H1 (cell line): ENCODE measurements around the gene GRID1. TPM values are rescaled to one million over a fixed set of nuclear protein-coding genes. Genes with fewer than 3 reads are reported as not detected.

Source experiments
- CTCF ChIA-PET: fragments of 300-600 bp; sonication (Branson Sonifier 250); formaldehyde crosslinking; loops from one replicate; lab custom pipeline; 2021; ENCODE audit not compliant: partially characterized antibody; lab: Charles Lee
- POLR2A ChIA-PET: fragments of 300-600 bp; sonication (Branson Sonifier 250); formaldehyde crosslinking; loops from one replicate; lab custom pipeline; 2021; ENCODE audit warnings: inconsistent platforms; ENCODE audit not compliant: partially characterized antibody; lab: Charles Lee
- DNase-seq, 2 experiments: peaks; one replicate each; pipeline versions ENCODE4 v3.0.0 to v3.0.0-alpha.2; 2010 to 2022; ENCODE audit warnings: low spot score in 2 of 2, low read depth in 1 of 2, mixed read lengths in 1 of 2
- FAIRE-seq: peaks from 2 replicates; lab custom pipeline; 2011; peaks lifted over from hg19 to GRCh38; lab: Jason Lieb, UNC
- H2AFZ ChIP-seq: 2 replicates; pipeline ENCODE4 v1.8.1; 2012; ENCODE audit warnings: low read length, inconsistent platforms
- H2AK5ac ChIP-seq: 2 replicates; pipeline ENCODE4 v1.6.1; 2013; ENCODE audit warnings: low read depth, low read length
- H2BK120ac ChIP-seq: replicated peaks from 2 replicates; pipeline ENCODE3; 2013; ENCODE audit warnings: low read depth, low read length, inconsistent platforms
- H2BK12ac ChIP-seq: 2 replicates; pipeline ENCODE4 v1.6.1; 2013; ENCODE audit warnings: low read depth, low read length
- H2BK15ac ChIP-seq: 2 replicates; pipeline ENCODE4 v1.6.1; 2013; ENCODE audit warnings: low read length
- H2BK20ac ChIP-seq: 2 replicates; pipeline ENCODE4 v1.6.1; 2013; ENCODE audit warnings: low read length
- H2BK5ac ChIP-seq: 2 replicates; pipeline ENCODE4 v1.6.1; 2013; ENCODE audit warnings: low read depth, low read length
- H3K14ac ChIP-seq: 2 replicates; pipeline ENCODE4 v1.6.1; 2013; ENCODE audit warnings: inconsistent platforms; ENCODE audit not compliant: insufficient read length
- H3K18ac ChIP-seq: 2 replicates; pipeline ENCODE4 v1.6.1; 2013; ENCODE audit warnings: low read length; ENCODE audit errors: extremely low read depth
- H3K23ac ChIP-seq: 2 replicates; pipeline ENCODE4 v1.6.1; 2013; ENCODE audit warnings: inconsistent platforms; ENCODE audit not compliant: insufficient read length
- H3K23me2 ChIP-seq: 2 replicates; pipeline ENCODE4 v1.6.1; 2013; ENCODE audit warnings: low read depth, low read length
- H3K27ac ChIP-seq: 2 replicates; pipeline ENCODE4 v1.6.1; 2011; ENCODE audit warnings: low read depth, low read length, inconsistent platforms
- H3K27me3 ChIP-seq, 4 experiments: replicated peaks in 1 of 4; 1 replicate in 1 of 4; 2 replicates in 3 of 4; pipeline versions ENCODE4 v1.6.1 to v1.8.1; 2011 to 2013; ENCODE audit warnings: low read length in 3 of 4, mild to moderate bottlenecking in 3 of 4, inconsistent platforms in 2 of 4, mixed read lengths in 2 of 4, moderate library complexity in 1 of 4; ENCODE audit not compliant: control insufficient read depth in 3 of 4, insufficient read depth in 3 of 4; ENCODE audit errors: extremely low read depth in 1 of 4
- H3K36me3 ChIP-seq, 4 experiments: 2 replicates each; pipeline versions ENCODE4 v1.6.1 to v1.8.1; 2011 to 2013; ENCODE audit warnings: mild to moderate bottlenecking in 4 of 4, low read length in 3 of 4, moderate library complexity in 2 of 4, control low read depth in 1 of 4, inconsistent platforms in 1 of 4; ENCODE audit not compliant: insufficient read depth in 4 of 4, control insufficient read depth in 2 of 4
- H3K4ac ChIP-seq: replicated peaks from 2 replicates; pipeline ENCODE3; 2013; ENCODE audit warnings: low read length, low read depth, mixed read lengths, inconsistent platforms; ENCODE audit not compliant: insufficient read length
- H3K4me1 ChIP-seq, 4 experiments: replicated peaks in 1 of 4; 1 replicate in 1 of 4; 2 replicates in 3 of 4; pipeline versions ENCODE4 v1.6.1 to v1.8.1; 2011 to 2013; ENCODE audit warnings: low read length in 3 of 4, inconsistent platforms in 2 of 4, mixed read lengths in 1 of 4; ENCODE audit not compliant: insufficient read depth in 4 of 4, control insufficient read depth in 3 of 4
- H3K4me2 ChIP-seq, 2 experiments: 2 replicates each; pipeline versions ENCODE4 v1.6.1 to v1.8.1; 2011 to 2013; ENCODE audit warnings: low read depth in 2 of 2, low read length in 2 of 2, control low read depth in 1 of 2, inconsistent platforms in 1 of 2, mild to moderate bottlenecking in 1 of 2; ENCODE audit not compliant: insufficient read depth in 1 of 2
- H3K4me3 ChIP-seq, 4 experiments: fragments of 200-600, 300-600 bp in 1 of 4; sonication (generic), shearing (Covaris generic), sonication (Bioruptor Twin) in 1 of 4; 2 replicates each; pipeline versions ENCODE4 v1.5.1 to v1.8.1; 2011 to 2016; ENCODE audit warnings: low read length in 4 of 4, low read depth in 3 of 4, control low read depth in 2 of 4, inconsistent platforms in 2 of 4, mild to moderate bottlenecking in 2 of 4, mixed read lengths in 1 of 4, moderate library complexity in 1 of 4; ENCODE audit not compliant: insufficient read depth in 2 of 4; ENCODE audit errors: extremely low read depth in 1 of 4
- H3K56ac ChIP-seq: replicated peaks from 2 replicates; pipeline ENCODE3; 2013; ENCODE audit warnings: low read depth, mild to moderate bottlenecking, mixed read lengths, low read length, inconsistent platforms; ENCODE audit not compliant: insufficient read length
- H3K79me1 ChIP-seq: 2 replicates; pipeline ENCODE4 v1.6.1; 2013; ENCODE audit warnings: low read depth, low read length, control low read depth
- H3K79me2 ChIP-seq, 2 experiments: 2 replicates each; pipeline versions ENCODE4 v1.6.1 to v1.8.1; 2012 to 2013; ENCODE audit warnings: low read length in 2 of 2, mild to moderate bottlenecking in 2 of 2, inconsistent platforms in 1 of 2; ENCODE audit not compliant: insufficient read depth in 2 of 2, control insufficient read depth in 1 of 2
- H3K9ac ChIP-seq, 4 experiments: replicated peaks in 1 of 4; 1 replicate in 1 of 4; 2 replicates in 3 of 4; pipeline versions ENCODE4 v1.6.1 to v1.8.1; 2011 to 2013; ENCODE audit warnings: low read depth in 3 of 4, low read length in 3 of 4, control low read depth in 2 of 4, mild to moderate bottlenecking in 2 of 4, moderate library complexity in 2 of 4, inconsistent platforms in 1 of 4; ENCODE audit errors: extremely low read depth in 1 of 4
- H3K9me3 ChIP-seq, 2 experiments: 2 replicates each; pipeline versions ENCODE4 v1.6.1 to v1.8.1; 2012 to 2013; ENCODE audit warnings: mild to moderate bottlenecking in 2 of 2, moderate library complexity in 2 of 2, control low read depth in 1 of 2, inconsistent platforms in 1 of 2, low read depth in 1 of 2, low read length in 1 of 2, mixed read lengths in 1 of 2; ENCODE audit not compliant: insufficient read depth in 2 of 2
- H4K20me1 ChIP-seq, 2 experiments: replicated peaks in 1 of 2; 2 replicates each; pipeline versions ENCODE3 to v1.8.1; 2011 to 2013; ENCODE audit warnings: inconsistent platforms in 2 of 2, low read length in 2 of 2, mild to moderate bottlenecking in 1 of 2; ENCODE audit not compliant: insufficient read depth in 2 of 2, control insufficient read depth in 1 of 2
- H4K5ac ChIP-seq: 2 replicates; pipeline ENCODE4 v1.6.1; 2013; ENCODE audit warnings: low read length, low read depth, mixed read lengths, inconsistent platforms; ENCODE audit not compliant: insufficient read length
- H4K8ac ChIP-seq: 2 replicates; pipeline ENCODE4 v1.8.0; 2013; ENCODE audit warnings: mild to moderate bottlenecking, moderate library complexity, low read length, inconsistent platforms; ENCODE audit not compliant: insufficient read depth; ENCODE audit errors: extremely low read depth
- H4K91ac ChIP-seq: replicated peaks from 2 replicates; pipeline ENCODE3; 2013; ENCODE audit warnings: low read length, mixed read lengths, inconsistent platforms; ENCODE audit not compliant: insufficient read length
- BACH1 ChIP-seq: IDR thresholded peaks from 2 replicates; pipeline ENCODE4 v1.6.1; 2012; ENCODE audit warnings: low read length, improper control_type of control experiment
- E2F6 ChIP-seq: IDR thresholded peaks from 2 replicates; pipeline ENCODE4 v1.6.1; 2012; ENCODE audit warnings: inconsistent platforms
- GABPA ChIP-seq: IDR thresholded peaks from 2 replicates; pipeline ENCODE4 v1.6.1; 2011; ENCODE audit warnings: mild to moderate bottlenecking, low read length, moderate library complexity, borderline replicate concordance; ENCODE audit not compliant: insufficient read depth
- POLR2A ChIP-seq, 2 experiments: IDR thresholded peaks; 1 replicate in 1 of 2; 2 replicates in 1 of 2; pipeline ENCODE4 v1.6.1; 2011; ENCODE audit warnings: low read depth in 2 of 2, low read length in 2 of 2, mild to moderate bottlenecking in 2 of 2; ENCODE audit errors: control extremely low read depth in 1 of 2
- WGBS, 2 experiments: shearing (Covaris generic) in 1 of 2; methylation state at CpG; one replicate each; pipeline versions ENCODE4 v1.1.6 to v1.1.7; 2013 to 2015; ENCODE audit warnings: low lambda C conversion rate in 2 of 2, mixed read lengths in 2 of 2, inconsistent platforms in 1 of 2, low coverage in 1 of 2, missing lambda C conversion rate in 1 of 2; ENCODE audit not compliant: insufficient replicate concordance in 2 of 2, insufficient coverage in 1 of 2, insufficient read length in 1 of 2; ENCODE audit errors: extremely low coverage in 1 of 2, missing lambda C conversion rate in 1 of 2; 5-methylcytosine and 5-hydroxymethylcytosine counted together
- polyA plus RNA-seq, 7 experiments: library from polyadenylated mRNA; depleted of rRNA in 3 of 7; stranded (reverse) in 5 of 7; unstranded in 2 of 7; fragments of >200 nt in 5 of 7; fragments of 200-250 nt in 2 of 7; gene quantifications; 1 replicate in 5 of 7; 2 replicates in 1 of 7; 4 replicates in 1 of 7; pipeline versions ENCODE4 v1.2.1 to v1.2.3, GENCODE V29; 2011 to 2013; ENCODE audit warnings: missing spikeins in 2 of 7, mixed read lengths in 2 of 7
- total RNA-seq: library from RNA; stranded (reverse); fragmentation: NEBNext Ultra II Directional; extraction: Animal tissue kit (Norgen Biotek cat#: 25700); gene quantifications from 2 replicates; pipeline ENCODE4 v1.2.1, GENCODE V29; 2021

The GRID1 gene
- total and polyA plus RNA-seq, 2 of the 8 experiments (the other 6 are each of a cell fraction or from before 2014, with no cell fraction given), result 0.22 to 0.30 TPM

- Histone ChIP-seq H3K23ac (no peak overlapping the region), H3K23me2 (peaks cover 4% of the 10 kb centered on the region; the same call in 1 of the 2 replicates), H3K36me3 (no peaks in the 10 kb centered on the region), H3K4ac (no peak overlapping the region), H4K91ac (no peak overlapping the region), H3K4me2 (no peak overlapping the region), H2BK12ac (no peak overlapping the region), H4K8ac (peak overlapping the region; percentile 11), H3K27me3 (no peaks in the 10 kb centered on the region), H3K4me1 (0 out of 7 replicates have a peak, but pooled peaks cover 0 to 5% (median 0%) of the 10 kb centered on the region in 4 experiments), H2BK5ac (no peak overlapping the region), H3K27ac (no peak overlapping the region), H2BK120ac (no peak overlapping the region), H3K9me3 (no peaks in the 10 kb centered on the region; a peak in 2 of 4 replicates), H3K18ac (no peak overlapping the region), H3K4me3 (no peak overlapping the region), H2AFZ (no peak overlapping the region), H3K56ac (no peak overlapping the region), H3K79me2 (no peaks in the 10 kb centered on the region), H3K79me1 (no peaks in the 10 kb centered on the region), H2BK15ac (no peak overlapping the region), H3K9ac (no peak overlapping the region), H2BK20ac (no peak overlapping the region), H2AK5ac (no peak overlapping the region), H3K14ac (no peak overlapping the region), H4K5ac (no peak overlapping the region), H4K20me1 (peaks cover 0 to 4% of the 10 kb centered on the region in 2 experiments)
- no peak for FAIRE-seq
- POLR2A ChIA-PET, result interaction anchor here (2.0 kb wide), 1 partner anchor 12 kb away, joined by 4 read pairs; no protein-coding TSS in a partner anchor
- 82% methylated on average over 16 of the region's 16 CpGs; no CpG with 5 or more reads in 1 of the 2 experiments for WGBS, 2 experiments
- no peak for DNase-seq
- CTCF ChIA-PET, result interaction anchor here (0.9 to 1.5 kb wide), 3 partner anchors 8 to 105 kb away, joined by 3 to 4 read pairs (median 3); no protein-coding TSS in a partner anchor
- TF ChIP-seq GABPA (no peak), E2F6 (peak; percentile 28; the same call in 1 of the 2 replicates), BACH1 (no peak), POLR2A (IDR thresholded peaks at IDR 0.05; ENCODE audit: control extremely low read depth in 1 of 2, low read depth in 2 of 2, low read length in 2 of 2) (no peak)
Observed at GRCh38 chr10:86244297-86245014, 122.1 kb downstream of the GRID1 start.
